Sigmoid colon (tissue), 7 donors: ENCODE results near the gene SHC3. TPM values are rescaled to one million over a fixed set of nuclear protein-coding genes. Genes with fewer than 3 reads are reported as not detected.

ENCODE experiments used
- DNase-seq: peaks from one replicate; pipeline ENCODE4 v3.0.0-alpha.2; 2019
- H3K27ac ChIP-seq, 4 donors: fragments of 200-600 bp; sonication (generic); one replicate each; pipeline ENCODE4 v1.5.1; 2016 to 2019; ENCODE audit warnings: mild to moderate bottlenecking in 1 of 4
- H3K27me3 ChIP-seq, 3 donors: fragments of 200-600 bp; sonication (generic); one replicate each; pipeline ENCODE4 v1.5.1; 2019; ENCODE audit warnings: mild to moderate bottlenecking in 1 of 3
- H3K36me3 ChIP-seq, 4 donors: fragments of 200-600 bp; sonication (generic); one replicate each; pipeline ENCODE4 v1.5.1; 2016 to 2019
- H3K4me1 ChIP-seq, 4 donors: fragments of 200-600 bp; sonication (generic); one replicate each; pipeline ENCODE4 v1.5.1; 2017 to 2019
- H3K4me3 ChIP-seq, 4 donors: fragments of 200-600 bp; sonication (generic); one replicate each; pipeline ENCODE4 v1.5.1; 2017 to 2019; ENCODE audit warnings: mild to moderate bottlenecking in 2 of 4, moderate library complexity in 1 of 4
- H3K9me3 ChIP-seq, 4 donors: fragments of 200-600 bp in 3 of 4; sonication (generic) in 3 of 4; one replicate each; pipeline versions ENCODE4 v1.5.1 to v1.6.1; 2013 to 2019
- CTCF ChIP-seq, 4 experiments: fragments of 450-650 bp in 3 of 4; fragments of 200-600 bp in 1 of 4; IDR thresholded peaks; one replicate each; pipeline ENCODE4 v1.5.1; 2016 to 2019; ENCODE audit warnings: antibody characterized with exemption in 4 of 4, mild to moderate bottlenecking in 3 of 4, moderate library complexity in 2 of 4
- EP300 ChIP-seq, 4 donors: sonication (generic); formaldehyde crosslinking; IDR thresholded peaks; one replicate each; pipeline ENCODE4 v1.6.1; 2017; ENCODE audit warnings: antibody characterized with exemption in 4 of 4
- POLR2A ChIP-seq, 2 donors: fragments of 450-650 bp; IDR thresholded peaks; one replicate each; pipeline ENCODE4 v1.6.1; 2016; ENCODE audit warnings: antibody characterized with exemption in 2 of 2, mild to moderate bottlenecking in 2 of 2, moderate library complexity in 2 of 2
- POLR2AphosphoS5 ChIP-seq, 4 donors: sonication (generic); formaldehyde crosslinking; IDR thresholded peaks; one replicate each; pipeline ENCODE4 v1.6.1; 2017; ENCODE audit warnings: antibody characterized with exemption in 4 of 4
- WGBS, 2 donors: extraction: QIAGEN DNeasy Blood & Tissue Kit; methylation state at CpG; one replicate each; pipeline ENCODE4 v1.1.7; 2013; 5-methylcytosine and 5-hydroxymethylcytosine counted together
- intact Hi-C: fragments of 100-400 bp; cut with DNase I; formaldehyde crosslinking; loops from one replicate; pipeline ENCODE4 v1.15.1; 2023
- polyA plus RNA-seq, 3 donors: library from polyadenylated mRNA; stranded (reverse); fragments of 200-250 nt; gene quantifications; one replicate each; pipeline ENCODE4 v1.2.3, GENCODE V29; 2013
- total RNA-seq, 4 donors: library from RNA; depleted of rRNA; stranded (reverse); fragments of >200 nt; gene quantifications; one replicate each; pipeline ENCODE4 v1.1.0, GENCODE V29; 2016
- donor health status: healthy with polysubstance abuse.
- donor health status: Bipolar disorder and iron deficiency.
- donor health status: healthy.

Gene SHC3
- total and polyA plus RNA-seq, 7 donors = 0.32 to 14.7 (median 2.1) TPM; not detected in 1

DNA sequence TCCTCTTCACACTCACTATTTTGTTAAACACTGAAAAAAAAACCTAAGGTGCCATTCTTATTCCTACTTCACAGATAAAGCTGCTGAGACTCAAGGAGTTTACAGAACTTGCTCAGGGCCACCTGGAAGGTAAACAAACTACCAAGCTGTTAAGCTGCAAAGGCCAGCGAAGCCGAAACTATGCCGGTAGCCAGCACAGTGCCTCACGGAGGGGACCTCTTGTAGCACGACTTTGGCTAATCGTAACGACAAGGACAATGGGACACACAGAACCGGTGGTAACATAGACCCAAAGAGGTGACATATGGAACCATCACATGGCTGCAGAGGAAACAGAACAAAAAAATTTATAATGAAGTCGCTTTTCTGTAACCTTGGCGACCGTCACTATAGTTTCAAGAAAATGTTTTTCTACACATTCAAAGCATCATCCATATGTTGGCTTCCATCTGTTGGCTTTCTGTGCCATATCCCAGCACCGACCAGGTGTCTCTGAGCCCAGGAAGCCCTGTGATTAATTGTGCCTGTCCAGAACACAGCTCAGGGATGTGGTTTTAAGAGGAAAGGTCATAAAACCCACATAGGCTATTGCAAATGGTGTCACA is 127.1 kb downstream of the SHC3 start:
- Histone ChIP-seq H3K27ac (no peak overlapping the region), H3K36me3 (no peaks in the 10 kb centered on the region), H3K27me3 (no peaks in the 10 kb centered on the region), H3K9me3 (peaks cover 0 to 2% (median 0%) of the 10 kb centered on the region in 4 donors), H3K4me1 (peaks cover 0 to 6% (median 0%) of the 10 kb centered on the region in 4 donors), H3K4me3 (no peak overlapping the region)
- TF ChIP-seq POLR2AphosphoS5 (IDR thresholded peaks at IDR 0.05) = no peak
- TF ChIP-seq EP300 (IDR thresholded peaks at IDR 0.05) = no peak
- TF ChIP-seq POLR2A (IDR thresholded peaks at IDR 0.05) = no peak
- TF ChIP-seq CTCF (IDR thresholded peaks at IDR 0.05) = no peak
- WGBS, 2 donors = 87 to 94% methylated on average over 12 of the region's 12 CpGs
- intact Hi-C loops = no loop called here
- DNase-seq = no peak

DNA sequence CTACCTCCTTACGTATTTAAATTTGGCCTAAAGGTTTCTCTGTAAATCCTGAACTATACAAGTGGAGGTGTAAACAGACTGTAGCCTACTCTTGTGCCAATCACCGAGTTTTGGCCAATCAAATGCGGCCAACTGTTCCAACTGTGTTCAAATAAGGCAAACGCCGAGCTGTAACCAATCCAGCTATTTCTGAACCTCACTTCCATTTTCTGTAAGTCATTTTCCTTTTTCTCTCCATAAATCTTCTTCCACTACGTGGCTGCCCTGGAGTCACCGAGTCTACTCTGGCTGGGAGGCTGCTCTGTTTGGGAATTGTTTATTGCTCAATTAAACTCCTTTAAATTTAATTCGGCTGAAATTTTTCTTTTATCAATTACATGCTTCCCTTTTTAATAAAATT is 129.0 kb downstream of the SHC3 start:
- Histone ChIP-seq H3K4me1 (peaks cover 0 to 8% (median 0%) of the 10 kb centered on the region in 4 donors), H3K36me3 (no peaks in the 10 kb centered on the region), H3K4me3 (no peak overlapping the region), H3K27ac (no peak overlapping the region), H3K27me3 (no peaks in the 10 kb centered on the region), H3K9me3 (peaks cover 0 to 2% (median 0%) of the 10 kb centered on the region in 4 donors)
- intact Hi-C loops = no loop called here
- 86 to 91% methylated on average over 8 of the region's 8 CpGs for WGBS, 2 donors
- TF ChIP-seq CTCF (IDR thresholded peaks at IDR 0.05) (no peak), POLR2AphosphoS5 (IDR thresholded peaks at IDR 0.05) (no peak), POLR2A (IDR thresholded peaks at IDR 0.05) (no peak), EP300 (IDR thresholded peaks at IDR 0.05) (no peak)
- DNase-seq = no peak

GRCh38 chr9:89048616-89049015 is 130.0 kb downstream of the SHC3 start:
- intact Hi-C loops = no loop called here
- Histone ChIP-seq H3K4me3 (no peak overlapping the region), H3K9me3 (peaks cover 0 to 2% (median 0%) of the 10 kb centered on the region in 4 donors), H3K27ac (no peak overlapping the region), H3K27me3 (no peaks in the 10 kb centered on the region), H3K4me1 (peaks cover 0 to 8% (median 0%) of the 10 kb centered on the region in 4 donors), H3K36me3 (no peaks in the 10 kb centered on the region)
- WGBS, 2 donors = 92 to 94% methylated on average over 11 of the region's 11 CpGs
- no peak for TF ChIP-seq EP300 (IDR thresholded peaks at IDR 0.05)
- no peak for TF ChIP-seq CTCF (IDR thresholded peaks at IDR 0.05)
- no peak for TF ChIP-seq POLR2AphosphoS5 (IDR thresholded peaks at IDR 0.05)
- TF ChIP-seq POLR2A (IDR thresholded peaks at IDR 0.05) = no peak
- no peak for DNase-seq

DNA sequence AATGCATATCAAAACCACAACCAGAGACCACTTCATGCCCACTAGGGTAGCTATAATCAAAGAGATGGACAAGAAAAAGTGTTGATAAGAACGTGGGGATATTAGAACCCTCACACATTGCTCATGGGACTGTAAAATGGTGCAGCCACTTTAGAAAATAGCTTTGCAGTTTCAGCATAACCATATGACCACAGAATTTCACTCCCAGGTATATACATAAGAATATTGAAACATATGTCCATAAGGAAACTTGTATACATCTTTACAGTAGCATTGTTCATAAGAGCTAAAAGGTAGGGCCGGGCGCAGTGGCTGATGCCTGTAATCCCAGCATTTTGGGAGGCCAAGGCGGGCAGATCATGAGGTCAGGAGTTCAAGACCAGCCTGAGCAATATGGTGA is 131.0 kb downstream of the SHC3 start:
- Histone ChIP-seq H3K4me1 (peaks cover 0 to 8% (median 0%) of the 10 kb centered on the region in 4 donors), H3K4me3 (no peak overlapping the region), H3K27me3 (no peaks in the 10 kb centered on the region), H3K27ac (no peak overlapping the region), H3K36me3 (no peaks in the 10 kb centered on the region), H3K9me3 (peaks cover 0 to 2% (median 0%) of the 10 kb centered on the region in 4 donors)
- intact Hi-C loops = no loop called here
- TF ChIP-seq CTCF (IDR thresholded peaks at IDR 0.05) = no peak
- TF ChIP-seq POLR2AphosphoS5 (IDR thresholded peaks at IDR 0.05) = no peak
- no peak for TF ChIP-seq POLR2A (IDR thresholded peaks at IDR 0.05)
- TF ChIP-seq EP300 (IDR thresholded peaks at IDR 0.05) = no peak
- no peak for DNase-seq
- WGBS, 2 donors = 79 to 86% methylated on average over 4 of the region's 4 CpGs

DNA sequence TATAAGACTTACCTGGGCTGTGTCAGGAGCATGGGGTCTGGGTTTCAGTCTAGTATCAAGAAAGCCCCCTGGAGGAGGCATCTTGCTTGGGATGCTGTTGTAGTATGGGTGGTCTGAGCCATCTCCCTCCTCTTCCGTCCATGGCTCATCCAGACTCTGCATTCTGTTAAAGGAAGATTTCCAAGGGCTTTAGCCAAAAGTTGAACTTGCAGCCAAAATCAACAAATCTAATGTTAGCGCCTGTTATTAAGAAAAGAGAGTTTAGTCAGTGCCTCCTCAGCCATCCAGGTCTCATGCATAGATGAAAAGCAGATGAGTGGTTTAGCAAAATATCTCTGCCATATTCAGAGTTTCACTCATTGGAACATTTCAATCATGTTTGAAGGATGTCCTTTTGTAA is 131.8 kb downstream of the SHC3 start:
- intact Hi-C loops = no loop called here
- WGBS, 2 donors = 83 to 85% methylated on average over 2 of the region's 2 CpGs
- TF ChIP-seq CTCF (IDR thresholded peaks at IDR 0.05) (no peak), POLR2A (IDR thresholded peaks at IDR 0.05) (no peak), POLR2AphosphoS5 (IDR thresholded peaks at IDR 0.05) (peak in 1 of 4 donors; percentile 8)
- Histone ChIP-seq H3K4me3 (no peak overlapping the region), H3K36me3 (no peaks in the 10 kb centered on the region), H3K27ac (no peak overlapping the region), H3K27me3 (no peaks in the 10 kb centered on the region), H3K4me1 (peaks cover 0 to 8% (median 0%) of the 10 kb centered on the region in 4 donors), H3K9me3 (peaks cover 0 to 2% (median 0%) of the 10 kb centered on the region in 4 donors)
- no peak for DNase-seq
